ENCODE results near the gene PRPF38B.

The PRPF38B gene

DNA sequence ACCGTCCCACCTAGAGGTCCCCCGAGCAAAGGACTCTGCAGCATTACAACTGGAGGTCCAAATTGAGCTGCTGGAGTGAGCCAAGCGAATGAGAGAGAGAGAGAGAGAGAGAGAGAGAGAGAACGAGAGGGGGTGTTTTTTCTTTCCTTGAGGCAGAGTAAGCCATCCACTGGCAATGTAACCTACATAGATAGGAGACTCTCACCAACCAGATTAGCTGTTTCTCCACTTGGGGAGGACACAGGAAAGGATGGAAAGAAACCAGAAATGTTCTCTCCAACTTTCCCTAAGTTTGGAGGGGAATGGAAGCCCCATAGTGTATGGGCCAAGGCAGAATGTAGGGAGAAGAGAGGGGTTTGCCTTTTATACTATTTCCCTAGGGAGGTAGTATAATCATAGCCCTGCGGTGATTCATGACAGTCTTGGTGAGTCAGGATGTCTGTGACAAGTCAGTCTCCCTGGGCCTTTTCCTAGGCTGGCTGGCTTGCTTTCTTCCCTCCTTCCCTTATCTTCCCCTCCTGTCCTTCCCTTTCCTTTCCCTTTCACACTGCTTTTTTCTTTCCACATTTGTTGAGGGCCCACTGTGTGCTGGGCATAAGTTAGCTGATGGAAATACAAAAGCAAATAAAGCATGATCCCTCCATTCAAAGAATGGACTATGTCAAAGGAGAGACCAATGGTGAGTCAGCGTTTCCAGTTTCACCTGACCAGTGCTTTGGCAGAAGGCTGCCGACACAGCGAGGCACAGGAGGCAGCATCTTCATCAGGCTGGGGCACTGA lies 27.7 kb downstream of the PRPF38B start:
- DNase-seq: no peak

DNA sequence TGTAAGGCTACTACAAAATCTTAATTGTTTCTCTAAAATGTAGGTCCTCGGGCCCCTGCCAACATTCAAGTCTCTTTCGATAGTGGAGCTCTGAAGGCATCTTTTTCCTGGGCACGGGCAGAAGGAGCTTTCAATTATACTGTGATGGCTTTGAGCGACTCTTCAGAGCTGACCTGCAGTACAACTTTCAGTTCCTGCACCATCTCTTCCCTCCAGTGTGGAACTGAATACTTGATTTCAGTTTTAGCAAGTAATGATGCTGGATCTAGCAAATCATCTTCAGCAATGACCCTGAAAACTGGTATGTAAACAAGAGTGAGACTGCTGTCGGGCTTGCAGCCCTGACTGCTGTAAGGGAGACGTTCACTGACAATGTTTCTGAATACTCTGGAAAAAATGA lies 30.2 kb downstream of the PRPF38B start:
- DNase-seq: no peak

DNA sequence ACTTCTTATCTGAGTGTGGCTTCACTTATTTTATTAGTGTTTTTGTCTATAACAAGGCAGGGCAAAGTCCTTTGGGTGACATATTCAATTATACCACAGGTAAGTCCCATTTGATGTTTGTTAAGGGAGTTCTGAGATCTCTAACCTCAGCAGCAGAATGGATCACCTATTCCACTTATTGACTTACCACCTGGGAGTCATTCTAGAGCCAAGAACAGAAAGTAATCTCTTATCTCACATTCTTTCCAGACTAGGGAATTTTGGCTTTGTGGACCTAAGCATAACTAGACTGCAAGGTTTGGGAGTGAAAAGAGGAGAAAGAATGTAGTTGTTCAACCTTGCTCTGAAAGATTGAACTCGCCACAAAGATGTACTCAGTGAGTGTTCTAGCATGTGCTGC lies 33.8 kb downstream of the PRPF38B start:
- DNase-seq: no peak

DNA sequence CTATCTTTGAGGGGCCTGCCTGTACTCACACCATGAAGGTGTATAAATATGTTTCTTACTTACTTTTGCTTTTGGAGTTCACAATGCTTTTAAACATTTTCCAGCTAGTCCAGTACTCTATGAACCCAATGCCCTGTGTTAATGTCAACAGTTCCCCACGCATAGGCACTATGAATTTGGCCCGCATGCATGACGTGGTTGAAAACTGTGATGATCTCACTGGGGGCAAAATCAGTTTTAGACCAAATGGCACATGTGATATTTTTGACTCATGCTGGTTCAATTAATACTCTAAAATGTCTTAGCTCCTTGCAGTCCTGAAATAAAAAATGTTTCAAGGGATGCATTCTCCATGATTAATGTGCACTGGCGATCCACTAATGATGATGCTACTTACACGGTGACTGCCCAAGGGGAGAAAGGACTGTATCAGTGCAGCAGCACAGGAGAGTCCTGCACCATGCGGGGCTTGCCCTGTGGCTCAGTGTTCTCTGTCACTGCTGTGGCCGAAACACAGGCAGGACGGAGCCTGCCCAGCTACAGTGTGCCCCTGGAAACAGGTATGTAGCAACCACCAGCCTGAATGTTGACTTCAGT lies 36.3 kb downstream of the PRPF38B start:
- no peak for DNase-seq

DNA sequence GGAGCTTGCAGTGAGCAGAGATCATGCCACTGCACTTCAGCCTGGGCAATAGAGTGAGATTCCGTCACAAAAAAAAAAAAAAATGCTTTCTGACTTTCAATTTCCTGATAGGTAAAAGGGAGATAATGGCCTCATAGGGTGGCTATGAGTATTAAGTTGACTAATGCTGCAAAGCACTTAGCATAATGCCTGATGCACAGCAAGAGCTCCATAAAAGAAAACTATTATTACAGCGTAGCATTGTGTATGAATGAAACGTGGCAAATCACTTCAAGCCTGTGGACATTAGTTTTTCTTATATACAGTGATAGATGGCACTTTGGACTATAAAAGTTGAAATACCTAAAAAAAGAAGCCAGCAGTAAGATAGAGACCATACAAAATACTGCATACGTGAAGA lies 37.4 kb downstream of the PRPF38B start:
- DNase-seq: no peak

DNA sequence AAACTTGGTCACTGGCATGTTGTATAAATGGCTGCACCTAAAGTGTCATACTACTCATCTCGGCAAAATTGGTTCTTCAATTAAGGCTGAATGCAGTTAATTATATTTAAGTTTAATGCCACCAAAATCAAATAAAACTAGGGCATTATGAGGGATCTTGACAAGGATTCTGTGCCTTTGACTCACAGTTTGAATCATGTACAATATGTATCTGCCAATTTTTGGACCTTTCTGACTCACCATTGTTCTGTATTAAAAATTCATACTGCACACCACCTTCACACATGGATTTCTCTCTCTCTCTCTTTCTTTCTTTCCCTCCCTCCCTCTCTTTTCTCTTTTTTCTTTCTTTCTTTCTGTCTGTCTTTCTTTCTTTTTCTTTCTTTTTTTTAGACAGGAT lies 40.3 kb downstream of the PRPF38B start:
- no peak for DNase-seq

DNA sequence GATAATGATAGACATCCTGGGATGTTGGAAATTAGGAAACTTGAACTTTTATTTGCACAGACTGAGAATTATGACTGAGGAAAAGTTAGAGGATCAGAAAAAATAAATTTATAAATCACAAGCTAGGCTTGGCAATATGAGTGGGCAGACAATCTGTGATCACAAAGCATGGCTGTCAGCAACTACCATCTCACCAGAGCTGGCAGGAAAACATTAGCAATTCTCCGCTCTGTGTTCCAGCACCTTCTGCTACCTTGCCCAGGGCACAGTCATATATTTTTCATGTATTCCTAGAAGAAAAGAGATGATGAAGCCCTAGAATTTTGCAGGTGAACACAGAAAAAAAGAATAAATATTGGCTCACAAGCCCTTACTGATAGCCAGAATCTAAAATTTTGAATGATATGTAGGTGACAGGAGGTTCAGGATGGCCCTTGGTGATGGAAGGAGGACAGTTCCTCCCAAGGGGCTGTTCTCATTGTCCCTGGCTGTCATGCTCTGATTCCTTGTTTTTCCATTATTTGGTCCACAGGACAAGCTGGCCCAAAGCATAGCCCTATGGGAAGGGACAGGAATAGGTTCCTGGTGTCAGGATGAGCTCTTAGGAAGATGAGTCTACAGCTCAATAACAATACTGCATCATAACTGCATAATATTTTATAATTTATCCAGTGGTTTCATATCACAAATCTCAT lies 42.2 kb downstream of the PRPF38B start:
- DNase-seq: no peak

DNA sequence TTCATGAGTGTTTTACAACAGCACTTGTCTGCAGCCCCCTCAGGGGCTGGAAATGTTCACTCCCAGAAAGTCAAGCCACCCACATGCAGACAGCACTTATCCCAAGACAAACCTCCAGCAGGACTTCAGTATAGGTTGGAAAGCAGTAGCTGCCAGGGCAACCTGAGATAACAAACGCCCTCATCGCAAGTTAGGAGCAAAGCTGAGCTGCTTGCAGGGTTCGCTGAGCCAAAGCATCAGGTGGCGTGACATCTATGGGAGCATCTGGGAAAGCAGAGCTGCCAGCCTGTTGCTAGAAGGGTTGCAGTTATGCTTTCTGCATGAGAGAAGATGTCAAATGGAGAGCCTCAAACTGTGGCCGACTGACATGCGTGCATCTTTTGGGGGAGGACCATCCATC lies 50.1 kb downstream of the PRPF38B start:
- DNase-seq: no peak

DNA sequence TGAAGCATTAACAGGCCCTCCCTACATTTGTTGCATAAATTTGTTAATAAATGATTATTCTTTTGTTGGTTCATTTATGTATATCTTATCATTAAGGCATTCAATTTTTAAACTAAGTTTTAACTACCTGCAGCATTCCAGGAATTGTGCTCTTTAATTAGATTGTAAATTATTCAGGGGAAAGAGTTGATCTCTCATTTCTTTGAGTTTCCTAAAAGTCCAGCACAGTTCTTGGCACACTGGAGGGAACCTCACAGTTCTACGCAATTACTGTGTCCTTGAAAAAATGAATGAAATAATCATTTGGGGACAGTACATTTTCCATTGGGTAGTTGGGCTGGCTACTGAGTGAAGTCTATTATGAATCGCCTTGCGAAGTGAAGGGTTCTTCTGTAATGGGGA lies 53.9 kb downstream of the PRPF38B start:
- DNase-seq: no peak

DNA sequence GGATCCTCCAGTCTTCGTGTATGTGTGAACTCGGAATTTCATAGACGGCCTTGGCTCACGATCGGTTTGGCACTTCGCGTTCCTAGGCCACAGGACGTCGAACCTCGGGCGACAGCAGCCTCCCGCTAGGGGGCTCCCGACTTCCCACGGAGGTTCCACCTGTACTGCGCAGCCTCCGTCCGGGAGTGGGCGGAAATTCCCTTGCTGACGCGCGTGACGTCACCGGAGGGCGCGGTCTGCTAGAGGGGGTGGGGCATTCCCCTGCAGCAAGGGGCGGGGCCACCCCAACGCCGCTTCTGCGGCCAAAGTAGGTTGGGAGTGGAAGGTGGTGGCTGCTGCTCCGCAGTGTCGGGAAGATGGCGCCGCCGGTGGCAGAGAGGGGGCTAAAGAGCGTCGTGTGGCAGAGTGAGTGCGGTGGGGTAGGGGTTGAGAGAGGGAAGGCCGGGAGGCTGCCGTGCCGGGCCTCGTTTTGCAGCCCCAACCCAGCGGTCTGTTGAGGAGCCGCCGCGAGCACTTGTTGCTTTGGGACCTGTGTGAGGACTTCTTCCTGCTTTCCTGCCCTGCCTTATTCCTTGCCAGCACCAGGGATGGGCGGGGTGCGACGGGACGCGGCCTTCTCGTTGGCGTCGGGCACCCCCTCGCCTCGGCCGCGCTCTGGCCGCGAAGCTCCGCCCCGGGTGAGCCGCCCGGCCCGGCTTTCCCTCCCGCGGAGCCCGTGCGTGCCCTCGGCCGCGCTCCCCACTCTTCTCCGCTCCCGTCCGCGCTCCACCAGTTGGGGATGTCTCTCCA lies 54.5 kb downstream of the PRPF38B start, which contains the start of gene STXBP3:
Gene STXBP3 (plus strand): TSS at position 293 of the 789 bp plus-strand sequence. CDS start 64 bp downstream, at position 357.
- peak; percentile 98 to 99 for DNase-seq

DNA sequence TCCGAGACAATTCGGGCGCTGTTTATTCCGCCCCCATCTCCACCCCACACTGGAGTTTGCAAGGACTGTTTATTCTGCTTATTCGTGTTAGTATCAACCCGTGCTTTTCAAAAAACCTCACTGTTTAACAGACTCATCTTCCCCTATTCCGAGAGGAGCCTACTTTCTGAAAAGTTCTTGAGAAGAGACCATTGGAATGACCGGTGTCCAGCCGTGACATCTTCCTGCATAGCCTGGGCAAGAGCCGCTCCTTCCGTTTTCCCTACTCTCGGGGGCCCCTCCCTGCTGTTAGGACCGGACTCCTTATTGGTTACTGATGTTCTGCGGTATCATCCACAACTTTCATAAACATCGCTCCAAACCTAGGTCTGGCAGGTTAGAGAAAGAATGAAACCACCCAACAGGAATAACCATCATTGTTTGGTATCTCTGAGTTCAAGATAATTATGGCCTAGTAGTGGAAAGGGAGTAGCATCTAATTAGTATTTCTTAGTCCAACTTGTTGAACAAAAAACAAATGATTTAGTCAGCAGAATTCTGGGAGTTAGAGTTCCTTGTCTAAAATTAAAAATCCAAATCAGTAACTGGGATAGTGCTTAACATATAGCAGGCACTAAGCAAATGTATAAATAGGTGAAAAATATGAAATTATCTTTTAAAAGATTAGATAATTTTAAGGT lies 55.2 kb downstream of the PRPF38B start:
- peak; percentile 59 to 63 for DNase-seq

DNA sequence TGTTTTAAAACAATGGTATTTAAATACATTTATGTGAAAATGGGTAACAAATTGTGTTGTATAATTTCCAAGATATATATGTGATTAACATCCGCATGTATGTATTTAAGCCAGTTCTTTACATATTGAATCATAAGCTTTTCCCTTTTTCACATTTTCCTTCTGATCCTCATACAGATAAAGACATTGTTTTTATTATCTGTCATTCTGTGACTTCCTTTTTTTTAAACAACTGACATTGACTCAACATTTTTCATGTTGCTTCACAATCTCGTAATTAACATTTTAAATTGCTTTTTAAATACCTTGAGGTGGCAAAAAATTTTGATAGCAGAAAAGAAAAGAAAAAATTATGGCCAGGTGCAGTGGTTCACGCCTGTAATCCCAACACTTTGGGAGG lies 55.8 kb downstream of the PRPF38B start:
- no peak for DNase-seq

DNA sequence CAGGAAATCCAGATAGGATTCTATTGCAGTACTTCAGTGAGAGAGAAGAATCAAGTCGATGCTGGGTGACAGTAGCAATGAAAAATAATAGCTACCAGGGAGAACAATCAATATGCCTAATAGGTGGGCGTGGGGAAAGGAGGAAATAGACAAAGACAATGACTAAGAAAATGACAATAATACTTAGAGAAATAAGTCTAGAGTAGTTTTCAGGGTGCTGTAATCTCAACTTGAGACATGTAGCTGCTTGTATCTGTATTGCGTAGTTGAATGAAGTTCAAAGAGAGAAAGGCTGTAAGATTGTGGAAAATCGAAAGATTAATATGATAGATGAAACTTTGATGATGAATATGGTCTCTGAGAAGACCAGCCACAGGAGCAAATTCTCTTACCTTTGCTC lies 57.0 kb downstream of the PRPF38B start:
- no peak for DNase-seq

DNA sequence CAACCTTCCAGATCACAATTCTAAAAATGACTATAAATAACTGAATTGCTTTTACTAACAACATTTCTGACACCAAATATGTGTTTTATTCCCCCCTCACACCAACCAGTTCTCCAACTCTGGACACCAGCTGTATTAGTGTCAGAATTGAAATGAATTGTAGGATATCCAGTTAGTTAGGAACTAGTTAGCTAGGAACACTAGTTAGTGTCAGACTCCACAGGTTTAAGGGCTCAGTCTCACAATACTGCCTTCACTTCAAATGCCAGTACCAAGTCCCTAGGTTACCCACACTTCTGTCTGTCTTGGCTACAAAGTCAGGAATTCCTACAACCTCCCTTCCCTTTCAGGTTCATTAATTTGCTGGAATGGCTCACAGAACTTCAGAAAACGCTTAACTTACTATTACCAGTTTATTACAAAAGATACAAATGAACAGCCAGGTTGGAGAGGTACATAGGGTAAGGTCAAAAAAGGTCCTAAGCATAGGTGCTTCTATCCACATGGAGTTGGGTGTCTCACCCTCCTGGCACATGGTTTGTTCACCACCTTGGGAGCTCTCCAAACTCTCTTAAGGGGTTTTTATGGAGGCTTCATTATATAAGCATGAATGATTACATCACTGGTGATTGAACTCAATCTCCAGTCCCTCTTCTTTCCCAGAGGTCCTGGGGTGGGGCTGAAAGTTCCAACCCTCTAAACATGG lies 58.5 kb downstream of the PRPF38B start:
- no peak for DNase-seq
